ENCODE measurements around the gene USP36. TPM values are rescaled to one million over a fixed set of nuclear protein-coding genes. Genes with fewer than 3 reads are reported as not detected.
"Not testable (repeated sequence)": the region's sequence is repeated elsewhere in the genome, so short reads cannot be mapped to it uniquely, and the experiment has no call there.

USP36 gene
- 26.7 TPM for polyA plus RNA-seq (2013, experiment 1 of 2; ENCODE audit: insufficient read length)
- 27.8 TPM for polyA plus RNA-seq (2013, experiment 2 of 2; ENCODE audit: insufficient read length)

DNA sequence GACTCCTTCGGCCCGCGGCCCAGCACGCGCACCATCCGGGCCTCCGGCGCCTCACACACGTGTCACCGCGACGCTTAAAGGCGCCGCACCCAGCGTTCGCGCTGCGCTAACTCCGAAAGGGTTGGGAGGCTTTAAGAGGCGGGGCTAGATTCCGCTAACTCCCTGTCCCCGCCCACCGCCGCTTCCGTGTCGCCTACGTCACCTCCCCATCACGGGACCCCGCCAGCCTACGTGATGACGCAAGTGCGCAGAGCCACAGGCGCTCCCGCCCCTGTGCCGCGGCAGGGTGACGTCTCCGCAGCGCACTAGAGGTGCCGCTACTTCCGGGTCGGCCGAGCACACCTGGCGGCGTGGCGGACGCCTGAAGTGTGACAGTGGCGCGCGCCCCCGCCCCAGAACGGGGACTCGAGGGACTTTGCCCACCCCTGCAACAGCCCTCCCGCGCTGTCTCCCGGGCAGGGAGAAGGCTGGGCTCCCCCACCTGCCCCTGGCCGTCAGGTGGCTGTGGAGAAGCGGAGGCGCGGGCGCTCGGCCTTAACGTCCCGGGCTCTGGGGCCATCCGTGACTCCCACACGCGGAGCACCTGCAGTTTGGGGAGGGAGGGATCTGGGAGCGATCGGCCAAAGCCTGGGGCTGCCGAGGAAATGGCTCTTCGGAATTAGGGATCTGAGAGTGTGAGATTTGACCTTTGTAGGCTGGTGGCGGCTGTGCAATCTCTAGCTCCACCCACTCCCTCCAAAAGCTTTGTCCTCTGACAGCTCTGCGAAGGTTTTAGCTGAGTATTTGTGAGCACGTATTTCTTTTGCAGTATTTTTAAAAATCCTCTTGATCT is at the start of gene USP36:
USP36 (minus strand) TSS at position 35 of the 832 bp plus-strand sequence. CDS start 4,451 bp downstream, outside the sequence.
- DNase-seq, result peak; percentile 99

DNA sequence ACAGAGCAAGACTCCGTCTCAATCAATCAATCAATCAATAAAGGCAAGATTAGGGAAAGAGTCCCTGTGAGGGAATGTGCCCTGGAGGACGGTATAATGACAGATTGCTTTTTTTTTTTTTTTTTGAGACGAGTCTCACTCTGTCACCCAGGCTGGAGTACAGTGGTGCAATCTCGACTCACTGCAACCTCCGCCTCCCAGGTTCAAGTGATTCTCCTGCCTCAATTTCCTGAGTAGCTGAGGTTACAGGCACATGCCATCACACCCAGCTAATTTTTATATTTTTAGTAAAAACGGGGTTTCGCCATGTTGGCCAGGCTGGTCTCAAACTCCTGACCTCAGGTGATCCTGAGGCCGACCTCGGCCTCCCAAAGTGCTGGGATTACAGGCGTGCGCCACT is 49.5 kb upstream of the USP36 start:
- not testable (repeated sequence) for DNase-seq

- no peak for DNase-seq
These were observed 48.9 kb upstream of the USP36 start for GRCh38 chr17:78889531-78889930.

DNA sequence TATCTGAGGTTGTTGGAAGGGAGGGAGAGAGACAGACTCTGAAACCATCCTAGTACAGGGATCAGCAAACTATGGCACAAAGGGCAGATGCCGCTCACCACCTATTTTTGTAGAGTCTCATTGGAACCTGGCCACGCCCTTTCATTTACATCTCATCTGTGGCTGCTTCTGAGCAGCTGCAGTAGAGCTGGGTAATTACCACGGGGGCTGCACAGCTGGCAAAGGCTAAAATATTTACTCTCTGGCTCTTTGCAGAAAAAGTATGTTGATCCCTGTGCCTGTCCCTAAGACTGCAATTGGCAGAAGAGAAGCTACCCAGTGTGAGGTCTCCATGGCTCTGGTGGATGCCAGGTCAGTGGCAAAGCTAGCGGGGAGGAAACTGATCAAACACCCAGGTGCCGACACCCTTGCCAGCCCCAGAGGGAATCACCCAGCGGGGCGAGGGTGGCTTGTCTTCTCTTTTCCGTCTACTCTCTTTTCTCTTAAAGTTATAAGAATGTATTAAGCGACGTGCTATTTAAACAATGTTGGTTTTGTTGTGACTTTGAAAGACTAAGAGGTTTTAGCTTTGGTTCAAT is 48.4 kb upstream of the USP36 start:
- DNase-seq, result no peak

DNA sequence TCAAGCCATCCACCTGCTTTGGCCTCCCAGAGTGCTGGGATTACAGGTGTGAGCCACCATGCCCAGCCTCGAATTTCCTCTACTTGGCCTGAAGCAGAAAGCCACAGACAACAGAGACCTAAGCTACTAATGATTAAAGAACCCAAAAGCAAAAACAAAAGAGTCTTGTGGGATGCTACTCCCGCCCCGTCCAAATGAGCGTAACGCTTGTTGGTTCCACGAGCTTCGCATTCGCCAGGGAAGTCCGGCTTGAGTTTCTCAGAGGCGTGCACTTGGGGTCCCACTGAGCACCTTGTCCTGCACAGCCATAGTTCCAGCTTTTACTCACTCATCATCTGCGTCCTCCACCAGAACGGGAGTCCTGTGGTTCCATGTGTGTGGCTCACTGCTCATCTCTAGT is 46.3 kb upstream of the USP36 start:
- DNase-seq, result no peak

DNA sequence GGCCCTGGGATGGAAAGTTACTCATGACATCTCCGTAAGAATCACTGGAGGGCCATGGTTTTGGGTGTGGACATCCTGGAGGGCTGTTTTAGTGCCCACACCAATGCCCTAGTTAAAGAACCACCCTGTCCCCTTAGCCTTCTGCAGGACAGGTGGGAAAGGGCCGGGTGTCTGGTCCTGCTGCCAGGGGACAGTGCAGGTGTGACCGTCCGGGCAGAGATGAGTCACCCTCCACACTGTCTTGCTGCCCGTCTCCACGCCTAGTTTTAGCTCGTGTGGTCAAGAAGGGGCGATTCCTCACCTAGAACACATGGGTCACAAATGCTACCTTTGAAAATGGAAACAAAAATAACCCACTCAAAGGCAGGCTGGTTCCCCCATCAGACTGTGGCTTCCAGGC is 45.3 kb upstream of the USP36 start:
- no peak for DNase-seq

GRCh38 chr17:78884876-78885667 is 44.5 kb upstream of the USP36 start:
- no peak for DNase-seq

- no peak for DNase-seq
These were observed 43.7 kb upstream of the USP36 start for GRCh38 chr17:78884148-78884825.

DNA sequence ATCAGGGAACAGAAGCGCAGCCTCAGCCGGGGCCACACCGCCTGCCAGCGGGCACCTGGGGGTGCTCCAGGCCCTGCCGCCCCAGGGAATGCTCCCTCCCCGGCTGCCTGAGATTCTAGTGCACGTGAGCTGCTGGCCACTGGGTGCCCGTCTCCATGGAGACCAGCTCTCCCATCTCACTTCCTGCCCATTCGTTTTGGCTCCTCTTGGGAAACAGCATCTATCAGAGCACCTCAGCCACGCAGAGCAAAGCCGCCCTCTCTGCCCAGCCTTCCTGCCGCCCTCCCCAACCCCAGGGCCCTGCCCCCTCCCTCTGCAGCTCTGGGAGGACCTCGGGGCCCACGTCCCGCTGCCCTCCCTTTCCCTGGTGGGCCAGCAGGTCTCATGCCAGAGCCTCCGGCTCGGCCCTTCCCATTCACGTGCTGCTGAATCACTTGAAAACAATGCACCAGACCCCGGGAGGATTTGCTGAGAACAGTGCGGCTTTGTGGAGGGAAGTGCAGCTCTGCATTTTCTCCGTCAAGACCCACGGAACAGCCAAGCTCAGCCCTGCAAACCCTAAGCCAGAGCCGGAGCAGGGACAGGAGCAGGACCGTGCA is 43.0 kb upstream of the USP36 start:
- peak; percentile 97 for DNase-seq

DNA sequence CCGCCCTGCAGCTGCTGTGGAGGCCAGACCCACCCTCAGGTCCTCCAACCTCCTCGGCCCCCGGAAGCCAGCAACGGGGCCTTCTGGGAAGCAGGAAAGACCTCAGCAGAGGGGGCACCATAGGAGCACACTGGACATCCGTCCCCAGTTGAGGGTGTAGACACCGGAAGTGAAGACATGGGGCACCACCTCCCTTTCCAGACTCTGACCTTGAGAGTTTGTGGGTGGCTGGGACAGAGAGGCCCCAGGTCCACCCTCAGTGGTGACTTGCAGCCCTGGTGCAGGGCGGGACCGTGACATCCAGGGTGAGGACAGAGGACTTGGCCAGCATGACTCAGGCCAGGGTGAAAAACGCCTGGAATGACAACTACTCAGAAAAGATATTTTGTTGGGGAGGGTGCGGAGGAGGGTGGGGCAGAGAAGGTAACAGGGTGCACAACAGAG is 42.5 kb upstream of the USP36 start:
- DNase-seq, result peak; percentile 89

- no peak for DNase-seq
These were observed 42.0 kb upstream of the USP36 start for GRCh38 chr17:78882540-78883088.

DNA sequence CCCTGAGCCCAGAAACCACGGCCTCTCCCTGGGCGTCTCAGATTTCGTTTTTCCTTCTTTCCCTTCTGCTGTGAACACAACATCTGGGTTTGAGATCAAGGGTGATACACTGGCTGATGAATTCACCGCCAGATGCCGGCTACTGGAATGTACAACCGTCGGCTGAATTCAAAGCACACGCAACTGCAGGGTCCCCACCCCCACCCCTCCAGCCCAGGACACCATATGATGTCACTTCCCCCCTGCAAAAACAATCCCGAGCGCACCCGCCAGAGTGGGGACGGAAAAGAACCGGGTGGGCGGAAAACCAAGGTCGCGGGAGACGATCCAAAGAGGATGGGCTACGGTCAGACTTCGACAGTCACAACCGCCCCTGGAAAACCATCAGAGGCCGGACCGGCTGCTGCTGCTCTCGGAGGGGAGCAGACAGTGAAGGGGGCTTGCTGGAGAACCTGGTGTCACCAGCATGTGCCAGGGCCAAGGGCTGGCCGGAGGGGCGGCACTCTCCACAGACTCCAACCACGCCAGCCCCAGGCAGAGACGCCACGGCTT is 39.1 kb upstream of the USP36 start:
- DNase-seq, result peak; percentile 97

DNA sequence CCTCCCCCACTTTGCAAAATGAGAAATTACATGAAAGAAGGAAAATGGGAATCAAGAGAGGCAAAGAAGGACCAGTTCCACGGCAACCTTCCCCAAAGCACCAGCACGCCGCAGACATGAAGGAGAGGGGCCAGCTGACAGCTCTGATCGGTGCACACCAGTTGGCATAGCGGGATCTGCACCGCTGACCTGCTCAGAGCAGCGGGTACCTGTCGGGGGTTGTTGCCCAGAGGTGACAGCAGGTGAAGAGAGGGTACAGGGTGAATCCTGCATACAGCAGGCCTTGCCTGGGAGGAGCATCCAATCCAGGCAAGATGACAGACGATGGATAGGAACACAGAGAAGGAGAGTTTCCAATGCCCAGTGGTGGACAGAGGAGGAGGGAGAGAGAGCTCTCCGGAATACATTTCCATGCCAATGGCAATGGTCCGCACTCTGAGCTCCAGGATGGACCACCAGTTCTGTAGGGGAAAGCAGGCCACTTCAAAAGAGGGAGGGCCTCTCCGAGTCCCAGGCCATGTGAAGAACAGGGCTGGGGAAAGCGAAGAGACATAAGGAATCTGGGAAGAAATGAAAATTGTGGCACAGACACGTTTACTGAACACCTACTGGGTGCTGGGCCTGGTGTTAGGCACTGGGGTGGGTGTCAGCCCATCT is 38.4 kb upstream of the USP36 start:
- no peak for DNase-seq

- no peak for DNase-seq
These were observed 37.6 kb upstream of the USP36 start for GRCh38 chr17:78878261-78878660.

DNA sequence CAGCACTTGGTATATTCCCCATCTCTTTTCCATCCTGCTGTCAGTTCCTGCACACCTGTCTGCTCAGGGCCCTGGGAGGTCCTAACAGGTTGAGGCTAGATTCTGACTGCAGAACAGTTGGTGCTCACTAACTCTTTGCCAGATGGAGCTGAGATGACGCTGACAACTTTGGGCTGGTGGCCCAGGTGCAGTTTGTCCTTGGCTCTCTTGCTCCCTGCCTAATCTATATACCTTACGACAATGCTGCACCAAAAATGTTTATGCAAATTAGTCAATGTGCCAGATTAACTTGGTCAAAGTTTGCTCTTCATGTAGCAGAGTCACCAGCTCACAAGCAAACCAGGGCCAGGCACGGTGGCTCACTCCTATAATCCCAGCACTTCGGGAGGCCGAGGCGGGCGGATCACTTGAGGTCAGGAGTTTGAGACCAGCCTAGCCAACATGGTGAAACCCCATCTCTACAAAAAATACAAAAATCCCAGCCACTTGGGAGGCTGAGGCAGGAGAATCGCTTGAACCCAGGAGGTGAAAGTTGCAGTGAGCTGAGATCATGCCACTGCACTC is 36.4 kb upstream of the USP36 start:
- not testable (repeated sequence) for DNase-seq

DNA sequence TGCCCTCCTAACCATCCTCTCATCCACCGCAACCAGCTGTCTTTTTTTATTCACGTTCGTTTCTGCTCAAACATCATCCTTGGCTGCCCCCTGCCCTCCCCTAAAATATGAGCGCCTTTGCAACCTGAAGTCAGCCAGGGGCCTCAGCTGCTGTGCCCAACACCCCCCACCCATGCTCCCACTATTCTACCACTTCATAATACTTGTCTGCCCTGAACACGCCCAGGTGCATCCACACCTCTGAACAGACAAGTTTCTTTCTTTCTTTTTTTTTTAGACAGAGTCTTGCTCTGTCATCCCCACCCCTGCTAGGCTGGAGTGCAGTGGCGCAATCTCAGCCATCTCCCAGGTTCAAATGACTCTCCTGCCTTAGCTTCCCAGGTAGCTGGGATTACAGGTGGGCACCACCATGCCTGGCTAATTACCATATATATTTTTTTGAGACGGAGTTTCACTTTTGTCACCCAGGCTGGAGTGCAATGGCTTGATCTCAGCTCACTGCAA is 35.5 kb upstream of the USP36 start:
- DNase-seq, result no peak

DNA sequence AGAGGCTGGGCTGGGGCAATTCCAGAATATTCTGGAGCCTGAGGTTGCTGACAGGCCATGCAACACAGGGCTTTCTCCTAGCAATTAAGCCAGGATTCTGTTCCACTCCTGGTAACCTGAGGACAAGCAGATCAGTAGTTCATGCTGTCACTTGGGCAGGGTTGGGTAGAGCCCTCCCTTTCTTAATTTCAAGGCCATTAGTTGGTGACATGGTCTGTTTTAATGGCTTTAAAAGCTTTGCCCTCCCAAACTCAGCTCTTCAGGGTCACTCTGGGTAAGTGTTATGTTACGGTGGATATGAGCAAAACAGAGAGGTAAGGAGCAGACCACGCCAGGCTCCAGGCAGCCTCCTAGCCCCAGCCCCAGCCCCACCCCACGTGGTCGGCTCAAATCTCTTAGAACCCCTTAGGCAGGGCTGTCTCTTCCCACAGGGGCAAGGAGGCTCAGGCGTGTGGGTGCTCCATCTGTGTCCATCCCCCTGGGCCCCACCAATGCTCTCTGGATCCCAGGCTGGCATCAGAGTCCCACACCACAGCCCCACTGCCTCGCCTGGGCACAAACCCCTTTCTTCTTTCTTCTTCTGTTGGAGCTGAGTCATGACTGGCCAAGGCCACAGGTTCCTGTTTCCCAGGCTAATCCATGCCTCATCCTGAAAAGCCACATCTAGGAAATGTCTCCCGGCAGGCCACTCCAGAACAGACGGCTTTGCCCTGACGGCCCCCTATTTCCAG is 34.9 kb upstream of the USP36 start:
- peak; percentile 29 for DNase-seq

DNA sequence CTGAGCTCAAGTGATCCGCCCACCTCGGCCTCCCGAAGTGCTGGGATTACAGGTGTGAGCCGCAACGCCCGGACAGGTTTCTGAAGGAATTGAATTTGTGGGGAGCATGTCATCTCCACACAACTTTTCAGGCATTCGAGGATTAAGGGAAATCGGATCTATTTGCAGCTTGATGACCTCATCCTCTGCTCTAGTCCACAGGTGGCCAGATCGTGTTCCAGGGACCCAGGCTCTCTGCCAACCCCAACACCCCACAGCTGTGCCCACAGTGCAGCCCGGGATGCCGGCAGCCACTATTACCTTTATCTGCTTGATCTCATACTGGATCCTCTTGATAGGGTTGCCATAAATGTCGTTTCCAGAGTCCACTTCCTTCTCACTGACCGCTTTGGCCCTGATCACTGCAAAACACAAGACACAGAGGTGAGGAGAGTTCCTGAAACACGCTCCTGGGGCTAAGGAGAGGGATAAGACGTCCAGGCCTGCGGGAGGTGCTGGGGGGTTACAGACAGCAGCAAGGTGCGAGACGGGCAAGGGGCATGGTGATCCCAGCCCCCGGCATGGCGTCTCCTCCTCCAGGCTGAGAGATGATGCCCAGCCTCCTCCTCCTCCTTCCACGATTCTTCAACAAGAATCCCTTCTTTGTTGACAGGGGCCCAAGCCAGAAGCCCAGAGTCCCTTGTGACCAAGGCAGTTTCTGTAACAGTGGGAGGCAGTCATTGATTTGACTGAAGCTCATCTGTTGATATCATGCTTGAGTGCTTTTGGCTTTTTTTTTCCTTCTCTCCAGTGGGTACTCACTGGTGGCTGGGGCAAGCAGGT is 33.1 kb upstream of the USP36 start:
- no peak for DNase-seq

GRCh38 chr17:78872486-78872885 is 31.9 kb upstream of the USP36 start:
- no peak for DNase-seq

All from fibroblast of skin of abdomen (primary cell).